Measurements from ENCODE around the gene MALAT1.
A peak's percentile ranks its signal among the peaks of the same experiment; 100 is the strongest.

The MALAT1 gene

DNA sequence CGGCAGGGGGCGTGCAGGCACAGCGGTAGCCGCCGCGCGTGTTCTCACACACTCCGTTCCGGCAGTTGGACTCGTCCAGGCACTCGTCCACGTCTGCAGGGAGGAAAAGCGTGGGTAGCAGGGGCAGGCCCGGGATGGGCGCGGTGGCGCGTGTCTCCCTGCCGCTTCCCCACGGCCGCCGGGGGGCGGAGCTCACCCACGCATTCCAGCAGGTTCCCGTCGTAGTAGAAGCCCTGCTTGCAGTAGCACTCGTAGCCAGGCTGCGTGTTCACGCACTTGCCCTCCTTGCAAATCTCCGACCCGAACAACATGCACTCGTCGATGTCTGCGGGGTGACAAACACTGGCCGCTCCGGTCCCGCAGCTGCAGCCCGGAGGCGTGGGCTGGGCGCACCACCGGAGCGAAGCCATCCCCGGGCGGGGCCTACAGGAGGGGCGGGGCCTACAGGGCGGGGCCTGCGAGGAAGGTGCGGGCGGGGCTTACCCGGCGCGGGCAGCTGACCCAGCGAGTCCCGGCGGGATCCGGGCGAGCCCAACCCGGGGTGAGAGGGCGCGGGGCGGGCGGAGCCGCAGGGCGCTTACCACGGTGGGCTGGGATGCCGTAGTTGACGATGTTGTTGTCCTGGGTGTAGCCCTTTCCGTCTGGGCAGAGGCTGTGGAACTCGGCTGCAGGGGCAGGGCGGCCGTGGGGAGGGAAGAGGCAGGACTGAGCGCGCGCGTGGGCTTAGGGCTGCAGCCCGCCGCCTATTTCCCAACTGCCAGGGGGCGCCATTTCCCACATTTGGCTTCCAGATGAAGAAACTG, 41.6 kb downstream of the MALAT1 start:
- DNase-seq = peak; percentile 59

DNA sequence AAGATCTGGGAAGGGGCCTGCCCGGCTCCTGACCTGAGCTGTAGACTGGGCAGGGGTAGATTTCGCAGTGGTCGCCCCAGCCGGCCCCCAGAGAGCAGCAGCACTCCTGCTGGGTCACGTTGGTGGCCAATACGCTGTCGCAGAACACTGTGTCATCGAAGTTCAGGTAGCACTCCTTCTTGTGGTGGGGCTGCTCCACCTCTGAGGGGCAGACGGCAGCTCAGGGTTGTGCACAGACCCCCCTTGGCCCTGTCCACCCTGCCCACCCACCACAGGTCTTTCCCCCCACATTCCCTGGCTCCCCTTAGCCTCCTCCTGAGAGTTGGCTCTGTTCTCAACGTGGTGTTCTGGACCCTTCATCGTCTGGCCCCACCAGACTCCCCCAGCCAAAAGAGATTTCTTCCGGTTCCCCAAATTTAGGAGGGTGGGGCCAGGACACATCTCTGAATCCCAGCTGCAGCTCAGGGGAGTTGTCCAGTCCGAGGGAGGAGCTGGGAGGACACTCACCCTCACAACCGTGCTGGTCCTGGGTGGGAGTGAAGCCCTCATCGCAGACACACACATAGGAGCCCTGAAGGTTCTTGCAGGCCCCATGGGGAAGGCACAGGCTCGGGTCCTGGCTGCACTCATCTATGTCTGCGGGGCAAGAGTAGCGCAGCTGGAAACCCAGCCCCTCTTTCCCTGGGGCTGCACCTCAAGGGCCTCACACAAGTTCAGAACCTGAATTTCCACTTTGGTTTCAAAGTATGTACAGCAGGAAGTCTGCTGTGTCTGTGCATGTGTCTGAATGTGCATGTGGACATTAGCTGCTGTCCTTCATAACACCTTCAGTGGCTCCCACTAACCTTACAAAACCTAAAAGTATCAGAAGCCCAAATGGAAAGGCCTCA, 42.5 kb downstream of the MALAT1 start:
- no peak for DNase-seq

DNA sequence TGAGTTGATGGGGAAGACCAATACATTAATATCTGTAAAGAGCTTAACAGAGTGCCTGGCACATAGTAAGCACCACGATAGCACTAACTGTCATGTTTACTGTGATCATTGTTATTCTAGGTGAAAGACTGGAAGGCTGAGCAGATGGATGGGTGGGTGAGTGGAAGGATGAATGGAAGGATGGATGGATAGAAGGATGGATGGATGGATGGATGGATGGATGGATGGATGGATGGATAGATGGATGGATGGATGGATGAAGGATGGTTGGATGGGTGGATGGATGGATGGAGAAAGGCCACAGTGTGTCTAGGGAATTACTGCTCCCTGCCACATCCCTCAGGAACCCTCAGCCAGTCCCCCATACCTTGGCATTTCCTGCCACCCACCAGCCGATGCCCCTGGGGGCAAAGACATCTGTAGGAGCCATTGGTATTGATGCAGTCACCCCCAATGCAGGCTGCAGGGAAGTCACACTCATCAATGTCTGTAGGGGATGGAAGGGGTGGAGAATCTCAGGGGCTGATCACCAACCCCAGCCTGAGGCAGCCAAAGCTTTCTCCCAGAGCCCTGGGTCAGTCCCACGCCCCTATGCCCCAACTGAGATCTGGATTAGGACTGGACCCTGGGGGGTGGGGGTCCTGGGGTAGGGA, 44.0 kb downstream of the MALAT1 start:
- no peak for DNase-seq

DNA sequence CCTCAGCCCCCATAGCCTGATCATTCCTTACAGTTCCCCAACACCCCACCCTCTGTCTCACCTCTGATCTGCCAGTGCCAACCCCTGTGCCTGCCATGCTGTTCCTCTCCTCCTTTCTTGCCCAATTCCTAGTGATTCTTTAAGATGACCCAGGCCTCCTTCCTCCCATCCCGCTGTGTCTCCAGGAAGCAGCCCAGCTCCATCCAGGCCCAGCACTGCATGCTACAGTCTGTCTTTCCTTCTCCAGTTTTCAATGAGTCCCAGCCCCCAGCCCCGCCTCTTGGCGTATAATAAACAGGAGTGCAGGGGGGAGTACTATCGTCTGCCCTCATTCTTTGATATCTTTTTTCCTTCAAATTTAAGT, 47.0 kb downstream of the MALAT1 start:
- DNase-seq = no peak

DNA sequence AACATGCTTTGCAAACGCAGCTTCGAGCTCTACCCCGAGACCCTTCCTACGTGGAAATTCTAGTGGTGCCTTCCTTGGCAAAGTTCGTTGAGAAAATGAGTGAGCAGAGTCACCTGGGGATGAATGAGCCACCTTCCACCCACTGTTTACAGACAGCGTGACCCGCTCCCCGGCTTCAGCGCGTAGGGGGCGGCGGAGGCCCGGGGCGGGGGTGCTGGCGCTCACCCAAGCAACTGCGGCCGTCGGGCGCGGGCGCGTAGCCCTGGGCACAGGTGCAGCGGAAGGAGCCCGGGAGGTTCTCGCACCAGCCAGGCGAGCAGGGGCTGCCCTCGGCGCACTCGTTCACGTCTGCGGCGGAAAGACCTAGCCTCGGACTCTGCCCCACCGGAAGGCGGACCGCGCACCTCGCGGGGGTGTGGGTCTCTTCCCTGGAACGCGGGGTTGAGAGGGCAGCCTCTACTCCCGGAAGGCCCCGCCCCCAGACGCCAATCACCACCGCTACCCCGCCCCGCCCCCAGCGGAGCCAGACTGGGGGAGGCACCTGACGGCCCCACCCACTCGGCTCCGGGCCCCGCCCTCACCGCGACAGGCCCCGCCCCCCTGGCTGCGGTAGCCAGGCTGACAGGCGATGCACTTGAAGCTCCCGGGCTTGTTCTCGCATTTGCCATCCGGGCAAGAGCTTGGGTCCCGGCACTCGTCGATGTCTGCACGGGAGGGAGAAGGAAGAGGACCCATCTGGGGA, 47.5 kb downstream of the MALAT1 start:
- DNase-seq = no peak

DNA sequence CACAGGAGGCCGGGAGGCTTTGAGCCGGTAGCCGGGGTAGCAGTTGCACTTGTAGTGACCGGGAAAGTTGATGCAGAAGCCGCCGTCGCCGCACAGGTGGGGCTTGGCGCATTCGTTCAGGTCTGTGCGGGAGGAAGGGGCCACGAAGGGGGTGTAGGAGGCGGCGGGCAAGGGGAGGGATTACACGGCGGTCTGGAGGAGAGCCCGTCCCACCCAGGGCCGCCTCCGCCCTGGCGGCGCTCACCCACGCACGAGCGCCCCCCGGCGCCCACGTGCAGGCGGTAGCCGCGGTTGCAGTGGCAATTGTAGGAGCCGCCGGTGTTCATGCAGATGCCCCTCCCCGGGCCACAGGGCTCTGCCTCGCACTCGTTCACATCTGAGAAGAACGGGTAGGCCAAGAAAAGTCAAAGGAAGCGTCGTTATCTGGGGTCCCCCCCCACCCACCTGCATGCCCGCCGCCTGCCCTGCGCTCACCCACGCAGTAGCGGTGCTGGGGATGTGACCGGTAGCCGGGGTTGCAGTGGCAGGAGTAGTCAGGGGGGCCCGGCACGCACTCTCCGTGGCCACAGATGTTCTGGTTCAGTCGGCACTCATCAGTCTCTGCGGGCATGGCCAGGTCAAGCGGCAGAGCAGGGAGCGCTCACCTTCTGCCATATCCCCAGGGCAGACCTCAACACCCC, 48.7 kb downstream of the MALAT1 start:
- DNase-seq = no peak

DNA sequence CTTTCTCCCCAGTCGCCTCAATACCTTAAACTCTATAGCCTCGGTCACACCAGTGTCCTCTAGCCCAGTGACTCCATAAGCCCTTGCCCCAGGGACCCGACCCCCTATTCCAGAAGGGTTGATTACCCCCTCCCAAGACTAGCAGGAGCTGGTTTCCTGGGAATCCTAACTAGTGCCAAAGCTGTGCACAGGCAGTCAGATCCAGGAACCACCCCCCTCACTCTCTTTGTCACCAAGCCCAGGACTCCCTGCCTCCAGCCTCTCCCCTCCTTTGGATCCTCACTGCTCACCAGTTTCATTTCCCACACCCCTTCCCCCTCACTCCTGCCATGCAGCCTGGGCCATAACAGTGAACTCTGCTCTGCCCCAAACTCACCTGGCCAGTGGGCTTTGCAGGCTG, 49.5 kb downstream of the MALAT1 start:
- DNase-seq = no peak

DNA sequence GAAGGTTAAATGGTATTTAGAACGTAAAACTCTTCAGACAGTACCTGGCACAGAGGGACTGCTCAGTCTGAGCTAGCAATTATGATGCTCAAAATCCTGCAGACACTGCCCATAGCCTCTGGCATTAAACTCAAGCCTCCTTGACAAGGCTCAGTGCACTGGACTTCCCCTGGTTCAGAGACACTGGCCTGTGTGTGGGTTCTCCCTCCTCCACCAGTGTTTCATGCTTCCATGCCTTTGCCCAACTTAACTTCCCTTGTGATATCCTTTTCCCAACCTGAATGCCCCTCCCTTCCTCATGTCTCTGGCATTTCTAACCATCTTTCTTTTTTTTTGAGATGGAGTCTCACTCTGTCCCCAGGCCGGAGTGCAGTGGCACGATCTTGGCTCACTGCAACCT, 50.3 kb downstream of the MALAT1 start:
- DNase-seq = no peak

DNA sequence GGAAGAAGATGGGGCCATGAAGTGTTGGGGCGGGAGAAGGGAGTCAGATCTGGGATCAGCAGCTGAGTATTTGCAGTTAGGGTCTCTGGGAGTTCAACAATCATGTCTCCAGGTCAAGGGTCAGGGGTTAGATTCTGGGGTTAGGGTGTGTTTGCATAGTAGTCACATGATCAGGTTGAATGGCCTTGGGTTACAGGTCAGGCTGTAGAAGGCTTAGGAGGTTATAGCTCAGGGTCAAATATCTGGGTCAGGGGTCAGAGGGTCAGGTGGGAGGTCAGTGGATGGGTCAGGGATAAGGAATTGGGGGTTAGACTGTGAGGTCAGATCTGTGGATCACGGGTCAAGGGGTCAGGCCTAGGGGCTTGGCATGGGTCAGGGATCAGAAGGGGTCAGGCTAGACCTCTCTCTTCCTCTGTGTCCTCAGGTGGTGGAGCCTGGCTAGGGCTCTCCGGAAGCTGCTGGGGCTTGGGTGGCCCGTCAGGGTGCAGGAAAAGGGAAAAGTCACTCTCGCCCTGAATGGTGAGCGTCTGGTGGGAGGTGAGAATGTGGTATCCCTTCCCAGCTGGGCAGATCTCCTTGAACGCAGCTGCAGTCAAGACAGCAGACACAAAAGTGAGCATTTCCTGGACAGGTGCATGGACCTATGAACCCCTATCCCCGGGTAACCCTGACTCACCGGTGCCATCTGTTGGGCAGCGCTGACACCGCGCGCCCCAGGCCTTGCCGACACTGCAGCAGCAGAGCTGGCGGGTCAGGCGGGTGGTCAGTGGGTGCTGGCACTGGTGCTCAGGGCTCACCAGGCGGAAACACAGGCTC, 52.9 kb downstream of the MALAT1 start:
- DNase-seq = no peak

DNA sequence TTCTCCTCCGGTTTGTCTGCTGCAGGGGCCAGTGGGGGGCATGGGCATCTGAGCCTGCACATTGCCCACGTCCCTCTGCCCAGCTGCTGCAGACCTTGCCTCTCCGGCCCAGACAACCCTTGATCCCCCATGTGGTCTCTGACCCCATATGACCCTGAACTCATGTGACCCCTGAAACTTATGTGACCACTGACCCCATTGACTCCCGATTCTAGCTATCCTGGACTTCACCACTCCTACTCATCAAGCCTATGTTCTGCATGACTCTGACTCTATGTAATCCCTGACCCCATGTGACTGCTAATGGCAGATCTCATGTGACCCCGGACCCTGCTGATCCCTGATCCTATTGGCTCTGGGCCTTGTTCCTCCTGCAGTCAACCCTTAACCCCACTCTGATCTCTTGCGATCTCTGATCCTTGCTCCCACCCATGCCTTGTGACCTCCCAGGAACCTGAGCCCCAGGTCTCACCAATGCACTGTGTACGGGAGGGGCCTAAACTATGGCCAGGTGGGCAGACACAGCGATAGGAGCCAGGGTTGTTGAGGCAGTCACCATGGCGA, 53.6 kb downstream of the MALAT1 start:
- DNase-seq = no peak

DNA sequence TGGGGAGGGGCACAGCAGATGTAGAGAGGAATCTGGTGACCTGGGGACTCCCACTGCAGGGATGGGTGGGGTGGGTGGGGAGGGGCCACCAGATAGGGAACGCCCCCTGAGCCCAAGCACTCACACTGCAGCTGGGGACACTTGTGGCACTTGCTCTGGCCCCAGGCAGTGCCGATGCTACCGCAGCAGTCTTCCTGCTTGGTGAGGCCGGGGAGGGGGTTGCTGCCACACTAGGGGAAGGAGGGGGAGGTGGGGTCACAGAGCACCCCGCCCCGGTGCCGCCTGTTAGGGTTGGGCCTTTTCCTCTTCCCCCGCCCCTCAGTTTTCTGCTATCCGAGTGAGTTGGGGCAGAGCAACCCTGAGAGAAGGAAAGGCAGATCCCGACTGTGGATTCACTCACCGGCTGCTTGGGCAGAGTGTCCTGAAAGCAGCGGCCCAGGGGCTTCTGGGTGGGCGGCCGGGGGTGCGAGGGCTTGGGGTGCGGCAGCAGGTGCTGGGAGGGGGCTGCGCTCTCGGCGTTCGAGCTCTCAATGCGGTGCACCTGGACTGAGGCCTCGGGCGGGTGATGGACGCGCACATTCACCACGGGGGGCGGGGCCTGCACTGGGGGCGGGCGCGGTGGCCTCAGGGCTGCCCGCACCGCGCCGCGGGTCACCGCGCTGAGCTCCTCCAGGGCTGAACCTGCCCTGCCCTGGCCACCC, 54.6 kb downstream of the MALAT1 start:
- DNase-seq = no peak

DNA sequence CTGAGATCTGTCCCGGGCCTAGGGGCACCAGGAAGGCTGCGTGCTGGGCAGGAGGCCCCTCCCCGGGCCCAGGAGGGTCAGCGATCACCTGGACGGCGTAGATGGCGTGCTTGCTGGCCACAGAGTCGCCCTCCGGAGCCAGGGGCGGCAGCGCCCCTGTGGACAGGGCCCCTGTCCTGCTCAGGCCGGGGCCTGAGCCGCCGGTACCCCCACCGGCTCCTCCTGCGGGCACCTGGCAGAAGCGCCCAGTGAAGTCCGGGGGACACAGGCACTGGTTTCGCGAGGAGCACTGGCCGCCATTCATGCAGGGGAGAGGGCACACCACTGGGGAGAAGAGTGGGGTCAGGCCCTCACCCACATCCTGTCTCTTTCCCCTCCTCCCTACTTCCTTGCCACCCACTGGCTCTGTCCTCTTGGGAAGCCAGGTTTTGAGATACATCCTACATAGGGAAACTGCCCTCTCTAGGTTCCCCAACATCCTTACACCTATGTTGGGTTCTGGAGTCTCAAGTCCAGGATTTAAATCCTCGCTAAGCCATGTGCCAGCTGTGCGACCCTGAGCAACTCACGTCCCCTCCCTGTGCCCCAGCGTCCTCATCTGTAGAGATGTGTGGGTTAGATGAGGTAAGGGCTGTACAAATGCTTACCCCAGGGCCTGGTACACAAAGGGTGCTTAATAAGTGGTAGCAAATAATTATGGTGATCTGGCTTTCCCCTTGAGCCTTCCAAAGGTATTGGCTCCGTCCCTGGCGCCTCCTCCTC, 55.4 kb downstream of the MALAT1 start:
- no peak for DNase-seq

DNA sequence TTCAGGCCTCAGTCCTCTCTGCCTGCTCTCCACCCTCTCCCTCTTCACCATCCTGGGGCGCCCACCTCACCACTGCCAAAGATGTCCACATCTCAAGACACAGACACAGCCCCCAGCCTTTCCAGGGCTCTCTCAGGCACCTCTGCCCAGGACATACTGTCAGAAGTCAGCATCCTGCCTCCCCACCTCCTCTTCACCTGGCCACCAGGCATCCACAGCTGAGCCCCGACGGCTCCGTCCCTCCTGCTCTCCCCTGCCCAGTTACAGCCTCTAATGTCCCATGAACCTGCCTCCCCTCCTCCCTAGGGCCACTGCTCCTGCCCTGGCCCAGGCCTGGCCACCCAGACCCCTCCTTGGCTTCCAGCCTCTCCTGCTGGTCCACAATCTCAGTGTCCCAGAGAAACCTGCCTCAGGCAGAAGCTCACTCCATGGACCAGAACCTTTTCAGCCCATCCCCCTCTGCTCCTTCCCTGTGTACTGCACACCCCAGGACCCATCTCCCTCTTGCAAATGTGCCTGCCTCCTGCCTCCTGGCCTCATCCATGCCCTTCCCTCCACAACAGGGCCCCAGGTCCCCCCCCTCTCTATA, 56.1 kb downstream of the MALAT1 start:
- DNase-seq = no peak

DNA sequence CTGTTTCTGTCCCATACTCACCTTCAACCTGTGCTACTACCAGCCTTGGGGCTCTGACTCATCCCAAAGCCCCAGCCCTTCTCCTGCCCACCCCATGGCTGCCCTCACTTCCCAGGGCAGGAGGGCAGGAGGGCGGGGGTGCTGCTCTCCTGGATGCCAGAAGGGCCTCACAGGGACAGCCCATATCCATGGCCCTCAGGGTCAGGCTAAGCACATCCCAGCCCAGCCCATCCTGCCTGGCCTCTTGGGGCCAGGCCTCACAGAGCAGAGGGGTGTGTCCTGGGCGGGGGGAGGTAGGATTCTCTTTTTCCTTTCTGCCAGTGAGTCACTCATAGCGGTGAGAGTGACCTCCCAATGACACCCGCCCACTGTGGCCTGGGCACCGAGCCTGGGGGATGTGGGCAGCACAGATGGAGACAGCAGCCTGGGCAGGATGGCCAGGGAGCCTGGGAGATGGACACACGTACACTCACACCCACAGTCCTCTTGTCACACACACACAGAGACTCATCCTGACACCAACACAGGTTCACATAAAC, 56.9 kb downstream of the MALAT1 start:
- no peak for DNase-seq
